ENCODE results near the gene MRRF.

MRRF gene

DNA sequence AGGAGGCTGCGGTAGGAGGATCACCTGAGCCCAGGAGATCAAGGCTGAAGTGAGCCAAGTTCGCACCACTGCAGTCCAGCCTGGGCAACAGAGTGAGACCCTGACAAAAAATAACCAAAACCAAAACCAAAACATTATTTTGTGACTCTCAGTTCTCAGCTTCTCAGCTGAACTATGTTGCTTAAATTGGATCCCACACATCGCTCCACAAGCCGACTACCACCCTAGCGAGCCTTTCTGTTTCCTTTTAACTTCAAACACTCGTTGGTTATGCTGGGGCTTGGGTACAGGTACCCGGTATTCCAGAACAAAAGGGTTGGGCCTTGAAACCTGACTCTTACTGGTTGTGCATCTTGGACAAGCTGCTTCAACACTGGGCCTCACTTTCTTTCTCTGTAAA is 102.4 kb downstream of the MRRF start:
- no peak overlapping the region for H3K4me3 ChIP-seq (ENCODE audit: insufficient read length, low read depth)

DNA sequence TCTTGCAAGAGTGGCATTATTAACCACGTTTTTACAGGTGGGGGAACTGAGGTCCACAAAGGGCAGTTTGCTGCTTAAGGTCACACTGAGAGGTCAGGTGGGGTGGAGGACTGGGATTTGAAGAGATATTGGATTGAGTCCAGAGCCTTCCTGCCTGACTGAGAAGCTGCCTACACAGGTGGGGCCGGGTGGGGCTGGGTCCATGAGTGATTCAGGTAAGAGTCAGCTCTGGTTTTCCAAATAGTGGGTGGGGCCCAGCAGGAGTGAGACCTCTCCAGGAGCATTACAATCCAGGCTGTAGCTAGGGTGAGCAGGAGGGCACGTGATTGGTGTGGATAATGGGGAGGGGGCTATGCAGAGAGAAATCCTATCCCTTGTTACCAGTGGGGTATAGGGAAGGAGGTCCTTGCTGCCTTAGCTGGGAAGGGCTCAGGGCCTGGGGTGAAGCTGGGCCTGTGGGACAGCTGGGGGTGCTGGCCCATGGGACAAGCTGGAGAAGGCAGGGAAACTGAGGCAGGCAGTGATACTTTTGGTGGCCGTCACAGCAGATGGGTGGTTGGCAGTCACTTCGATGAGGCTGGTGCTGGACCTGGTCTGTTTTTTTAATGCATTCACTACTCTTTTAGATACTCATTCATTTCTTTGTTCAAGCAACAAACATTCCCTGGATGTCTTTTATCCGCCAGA is 103.2 kb downstream of the MRRF start:
- DNase-seq (ENCODE audit: low read depth, low spot score) = no peak
- Histone ChIP-seq H3K4me1 (ENCODE audit: insufficient read depth, insufficient read length) (peaks cover 7% of the 10 kb centered on the region), H3K27me3 (ENCODE audit: insufficient read depth, insufficient read length) (peaks cover 44% of the 10 kb centered on the region), H3K9ac (ENCODE audit: insufficient read length, low read depth) (no peak overlapping the region), H3K9me3 (ENCODE audit: insufficient read depth, low read length) (peaks cover 8% of the 10 kb centered on the region; the same call in 1 of the 2 replicates), H3K36me3 (ENCODE audit: insufficient read depth, insufficient read length, low read length) (no peaks in the 10 kb centered on the region), H3K4me3 (ENCODE audit: insufficient read length, low read depth) (no peak overlapping the region)
- TF ChIP-seq YY1 (IDR thresholded peaks at IDR 0.05; ENCODE audit: insufficient read depth, insufficient read length) (no peak), ZNF274 (IDR thresholded peaks at IDR 0.05; ENCODE audit: low read depth, low read length) (no peak), SUZ12 (IDR thresholded peaks at IDR 0.05; ENCODE audit: extremely low read depth, insufficient read depth, insufficient read length) (no peak)

More for the DNA sequence above, 102.4 kb downstream of the MRRF start:
- no peaks in the 10 kb centered on the region for H3K36me3 ChIP-seq (ENCODE audit: insufficient read depth, insufficient read length, low read length)
- TF ChIP-seq SUZ12 (IDR thresholded peaks at IDR 0.05; ENCODE audit: extremely low read depth, insufficient read depth, insufficient read length) (no peak), ZNF274 (IDR thresholded peaks at IDR 0.05; ENCODE audit: low read depth, low read length) (no peak), YY1 (IDR thresholded peaks at IDR 0.05; ENCODE audit: insufficient read depth, insufficient read length) (no peak)
- H3K9ac ChIP-seq (ENCODE audit: insufficient read length, low read depth) = no peak overlapping the region
- peaks cover 8% of the 10 kb centered on the region; the same call in 1 of the 2 replicates for H3K9me3 ChIP-seq (ENCODE audit: insufficient read depth, low read length)
- no peak for DNase-seq (ENCODE audit: low read depth, low spot score)
- H3K27me3 ChIP-seq (ENCODE audit: insufficient read depth, insufficient read length) = peaks cover 35% of the 10 kb centered on the region
- H3K4me1 ChIP-seq (ENCODE audit: insufficient read depth, insufficient read length) = peaks cover 7% of the 10 kb centered on the region

DNA sequence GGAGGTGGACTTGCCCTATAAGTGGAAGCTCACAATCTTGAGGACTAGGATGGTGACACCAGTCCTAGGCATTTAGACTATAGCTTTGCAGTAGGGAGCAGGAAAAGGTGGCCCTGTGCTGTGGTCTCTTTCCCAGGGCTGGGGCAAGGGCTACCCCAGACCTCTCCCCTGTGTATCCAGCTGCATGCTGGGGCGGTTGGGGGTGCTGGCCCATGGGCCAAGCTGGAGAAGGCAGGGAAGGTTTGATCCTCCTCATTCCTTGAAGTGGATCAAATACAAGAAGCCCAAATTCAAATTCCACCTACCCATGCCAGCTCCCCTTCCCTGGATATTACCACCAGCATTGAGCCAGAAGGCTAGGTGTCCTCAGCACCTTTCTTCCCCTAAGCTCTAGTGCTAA is 104.0 kb downstream of the MRRF start:
- no peak for DNase-seq (ENCODE audit: low read depth, low spot score)
- no peak for TF ChIP-seq ZNF274 (IDR thresholded peaks at IDR 0.05; ENCODE audit: low read depth, low read length)
- TF ChIP-seq YY1 (IDR thresholded peaks at IDR 0.05; ENCODE audit: insufficient read depth, insufficient read length) = no peak
- no peak for TF ChIP-seq SUZ12 (IDR thresholded peaks at IDR 0.05; ENCODE audit: extremely low read depth, insufficient read depth, insufficient read length)
- Histone ChIP-seq H3K27me3 (ENCODE audit: insufficient read depth, insufficient read length) (peaks cover 51% of the 10 kb centered on the region), H3K9ac (ENCODE audit: insufficient read length, low read depth) (no peak overlapping the region), H3K4me1 (ENCODE audit: insufficient read depth, insufficient read length) (peaks cover 7% of the 10 kb centered on the region), H3K36me3 (ENCODE audit: insufficient read depth, insufficient read length, low read length) (no peaks in the 10 kb centered on the region), H3K9me3 (ENCODE audit: insufficient read depth, low read length) (peaks cover 8% of the 10 kb centered on the region; the same call in 1 of the 2 replicates), H3K4me3 (ENCODE audit: insufficient read length, low read depth) (no peak overlapping the region)

DNA sequence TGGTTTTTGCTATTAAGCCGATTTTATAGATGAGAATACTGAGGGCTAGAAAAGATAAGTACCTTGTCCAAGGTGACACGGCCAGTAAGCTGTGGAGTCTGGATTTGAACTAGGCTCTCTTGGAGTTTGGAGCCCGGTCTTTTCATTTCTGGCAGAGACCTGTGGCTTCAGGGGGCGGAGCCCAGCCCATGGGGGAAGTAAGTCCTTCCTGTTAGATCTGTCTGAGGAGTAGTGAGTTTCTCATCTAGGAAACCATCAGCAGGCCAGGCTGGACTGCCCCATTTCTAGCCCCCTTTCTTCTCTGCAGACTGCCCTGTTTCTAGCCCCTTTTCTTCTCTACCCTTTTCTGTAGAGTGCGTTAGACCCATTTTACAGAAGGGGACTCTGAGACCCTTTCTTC is 105.6 kb downstream of the MRRF start:
- Histone ChIP-seq H3K9ac (ENCODE audit: insufficient read length, low read depth) (peak overlapping the region; percentile 6), H3K9me3 (ENCODE audit: insufficient read depth, low read length) (peaks cover 8% of the 10 kb centered on the region; the same call in 1 of the 2 replicates), H3K36me3 (ENCODE audit: insufficient read depth, insufficient read length, low read length) (no peaks in the 10 kb centered on the region), H3K4me1 (ENCODE audit: insufficient read depth, insufficient read length) (peaks cover 9% of the 10 kb centered on the region), H3K27me3 (ENCODE audit: insufficient read depth, insufficient read length) (peaks cover 54% of the 10 kb centered on the region), H3K4me3 (ENCODE audit: insufficient read length, low read depth) (no peak overlapping the region)
- no peak for DNase-seq (ENCODE audit: low read depth, low spot score)
- no peak for TF ChIP-seq YY1 (IDR thresholded peaks at IDR 0.05; ENCODE audit: insufficient read depth, insufficient read length)
- no peak for TF ChIP-seq ZNF274 (IDR thresholded peaks at IDR 0.05; ENCODE audit: low read depth, low read length)
- TF ChIP-seq SUZ12 (IDR thresholded peaks at IDR 0.05; ENCODE audit: extremely low read depth, insufficient read depth, insufficient read length) = no peak

DNA sequence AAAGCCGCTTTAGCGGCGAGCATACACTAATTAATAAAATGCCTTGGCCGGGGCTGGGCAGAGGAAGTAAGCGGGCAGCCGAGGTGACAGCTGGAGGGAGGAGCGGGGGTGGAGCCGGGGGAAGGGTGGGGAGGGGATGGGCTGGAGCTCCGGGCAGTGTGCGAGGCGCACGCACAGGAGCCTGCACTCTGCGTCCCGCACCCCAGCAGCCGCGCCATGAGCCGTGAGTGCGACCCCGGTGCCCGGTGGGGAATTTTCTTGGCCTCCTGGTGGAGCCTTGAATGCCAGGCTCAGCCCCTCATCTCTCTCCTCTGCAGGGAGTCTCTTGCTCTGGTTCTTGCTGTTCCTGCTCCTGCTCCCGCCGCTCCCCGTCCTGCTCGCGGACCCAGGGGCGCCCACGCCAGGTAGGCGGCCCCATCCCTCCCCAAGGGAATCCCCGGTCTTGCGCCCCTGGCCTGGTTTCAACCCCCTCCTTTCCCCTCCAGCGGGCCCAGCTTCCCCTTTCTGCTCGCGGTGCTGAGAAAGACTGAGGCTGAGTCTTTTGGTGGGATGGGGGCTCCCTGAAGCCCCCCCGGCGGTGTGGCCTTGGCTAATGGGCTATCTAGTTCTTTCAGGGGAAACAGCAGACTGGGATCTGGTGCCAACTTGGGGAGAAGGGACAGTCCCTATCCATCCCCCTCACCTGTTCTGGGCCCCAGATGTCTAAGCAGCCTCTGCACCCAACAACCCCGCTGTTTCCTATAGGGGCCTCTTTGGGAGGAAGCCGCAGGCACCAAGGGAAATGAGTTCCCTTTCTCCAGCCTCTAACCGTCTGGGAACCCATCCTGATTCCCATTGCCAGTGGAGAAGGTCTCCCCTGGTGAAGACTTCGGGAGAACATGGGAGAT is 106.4 kb downstream of the MRRF start, which contains the start of gene PTGS1:
Gene PTGS1, plus strand, starts transcription at position 156 of the 887 bp plus-strand sequence. Its CDS starts 61 bp downstream, at position 217.
- H3K9ac ChIP-seq (ENCODE audit: insufficient read length, low read depth) = peak within 1 kb of the TSS; percentile 12
- H3K27me3 ChIP-seq (ENCODE audit: insufficient read depth, insufficient read length) = peaks cover 54% of the 10 kb centered on the region
- TF ChIP-seq YY1 (IDR thresholded peaks at IDR 0.05; ENCODE audit: insufficient read depth, insufficient read length) (no peak), ZNF274 (IDR thresholded peaks at IDR 0.05; ENCODE audit: low read depth, low read length) (no peak), SUZ12 (IDR thresholded peaks at IDR 0.05; ENCODE audit: extremely low read depth, insufficient read depth, insufficient read length) (no peak)

DNA sequence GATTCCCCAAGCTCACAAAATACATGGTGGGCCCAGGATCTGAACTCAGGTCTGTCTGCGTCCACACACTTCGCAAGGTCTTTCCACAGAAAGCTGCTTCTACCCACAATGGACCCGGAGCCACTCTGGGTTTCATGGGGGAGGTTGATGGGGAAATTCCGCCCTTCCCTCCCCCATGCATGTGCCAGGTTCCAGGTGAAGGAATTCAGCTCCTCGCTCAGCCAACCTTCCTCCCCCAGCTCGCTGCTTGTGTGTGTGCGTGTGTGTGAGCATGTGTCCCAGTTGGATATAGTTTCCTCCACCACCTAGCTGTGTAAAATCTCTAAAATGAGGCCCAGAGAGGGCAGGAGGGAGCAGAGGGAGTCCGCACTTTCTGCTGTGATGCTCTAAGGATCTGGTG is 107.2 kb downstream of the MRRF start:
- Histone ChIP-seq H3K27me3 (ENCODE audit: insufficient read depth, insufficient read length) (peaks cover 54% of the 10 kb centered on the region), H3K36me3 (ENCODE audit: insufficient read depth, insufficient read length, low read length) (no peaks in the 10 kb centered on the region), H3K4me1 (ENCODE audit: insufficient read depth, insufficient read length) (peaks cover 21% of the 10 kb centered on the region), H3K9me3 (ENCODE audit: insufficient read depth, low read length) (peaks cover 8% of the 10 kb centered on the region; the same call in 1 of the 2 replicates), H3K4me3 (ENCODE audit: insufficient read length, low read depth) (no peak overlapping the region), H3K9ac (ENCODE audit: insufficient read length, low read depth) (no peak overlapping the region)
- DNase-seq (ENCODE audit: low read depth, low spot score) = no peak
- TF ChIP-seq SUZ12 (IDR thresholded peaks at IDR 0.05; ENCODE audit: extremely low read depth, insufficient read depth, insufficient read length) (no peak), YY1 (IDR thresholded peaks at IDR 0.05; ENCODE audit: insufficient read depth, insufficient read length) (no peak), ZNF274 (IDR thresholded peaks at IDR 0.05; ENCODE audit: low read depth, low read length) (no peak)

More for the DNA sequence above, 106.4 kb downstream of the MRRF start, which contains the start of gene PTGS1:
- H3K36me3 ChIP-seq (ENCODE audit: insufficient read depth, insufficient read length, low read length) = no peaks in the 10 kb centered on the region
- peaks cover 15% of the 10 kb centered on the region for H3K4me1 ChIP-seq (ENCODE audit: insufficient read depth, insufficient read length)
- H3K4me3 ChIP-seq (ENCODE audit: insufficient read length, low read depth) = peak within 1 kb of the TSS; percentile 37
- peaks cover 8% of the 10 kb centered on the region; the same call in 1 of the 2 replicates for H3K9me3 ChIP-seq (ENCODE audit: insufficient read depth, low read length)
- no peak for DNase-seq (ENCODE audit: low read depth, low spot score)
